ENCODE measurements around the gene SCLT1.

SCLT1 gene

DNA sequence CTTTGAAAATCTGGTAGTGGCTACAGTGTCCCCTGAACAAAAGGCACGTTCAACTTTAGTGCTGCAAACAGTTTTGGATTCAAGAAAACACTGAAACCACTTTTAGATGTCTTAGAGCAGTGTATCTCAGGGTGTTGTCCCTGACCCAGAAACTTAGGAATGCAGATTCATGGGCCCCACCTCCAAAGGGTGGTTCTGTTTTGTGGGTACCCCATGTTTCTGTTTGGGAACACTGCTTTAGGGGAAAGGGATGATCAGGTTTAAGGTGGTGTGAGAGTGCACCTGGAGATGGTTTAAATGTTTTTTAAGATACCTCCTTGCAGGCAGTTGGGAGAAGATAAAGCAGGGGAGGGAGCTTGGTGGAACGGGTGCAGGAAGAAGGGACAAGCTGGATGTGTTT, 228.2 kb downstream of the SCLT1 start:
- Histone ChIP-seq H3K36me3 (ENCODE audit: insufficient read depth, insufficient read length, low read length) (peaks cover 95% of the 10 kb centered on the region), H3K9me3 (ENCODE audit: insufficient read depth, low read length) (no peaks in the 10 kb centered on the region), H3K27me3 (ENCODE audit: insufficient read depth, insufficient read length) (no peaks in the 10 kb centered on the region), H3K4me3 (ENCODE audit: insufficient read length, low read depth) (no peak overlapping the region), H3K4me1 (ENCODE audit: insufficient read depth, insufficient read length) (peaks cover 6% of the 10 kb centered on the region), H3K9ac (ENCODE audit: insufficient read length, low read depth) (no peak overlapping the region)
- TF ChIP-seq SUZ12 (IDR thresholded peaks at IDR 0.05; ENCODE audit: extremely low read depth, insufficient read depth, insufficient read length) (no peak), YY1 (IDR thresholded peaks at IDR 0.05; ENCODE audit: insufficient read depth, insufficient read length) (no peak), ZNF274 (IDR thresholded peaks at IDR 0.05; ENCODE audit: low read depth, low read length) (no peak)
- no peak for DNase-seq (ENCODE audit: low read depth, low spot score)

DNA sequence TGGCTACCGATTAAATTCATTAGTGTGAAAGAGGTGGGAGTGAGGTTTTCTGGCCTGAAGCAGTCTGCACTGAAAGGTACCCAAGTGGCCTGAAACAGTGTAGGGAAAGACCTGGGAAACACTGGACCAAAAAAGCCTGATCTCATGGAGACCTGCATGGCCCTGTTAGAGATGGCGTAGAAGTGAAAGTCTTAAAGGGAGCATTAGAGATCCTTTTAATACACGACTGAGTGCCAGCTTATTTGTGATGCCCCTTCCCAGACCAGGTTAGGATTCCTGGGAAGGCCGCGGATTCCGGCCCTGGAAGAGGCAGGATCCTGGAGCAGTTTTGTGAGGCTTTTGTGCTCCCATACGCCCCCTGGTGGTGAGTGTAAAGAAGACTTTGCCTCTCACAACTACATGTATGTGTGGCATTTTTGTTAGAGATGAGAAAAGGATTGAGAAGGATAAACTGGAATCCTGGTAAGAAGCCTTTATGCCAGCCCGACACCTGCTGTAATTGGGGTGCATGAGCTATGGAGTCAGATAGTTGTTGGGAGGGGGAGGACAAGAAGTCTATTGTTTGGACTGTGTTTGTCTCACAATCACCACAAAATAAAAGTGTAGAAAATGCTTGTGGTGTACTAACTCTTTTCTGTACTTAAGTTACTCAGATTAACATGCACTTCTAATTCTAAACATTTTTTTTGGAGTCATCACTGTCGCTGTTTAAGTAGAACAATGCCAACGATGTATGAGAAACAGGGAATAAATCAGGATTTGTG, 229.8 kb downstream of the SCLT1 start:
- no peak for TF ChIP-seq SUZ12 (IDR thresholded peaks at IDR 0.05; ENCODE audit: extremely low read depth, insufficient read depth, insufficient read length)
- no peak for TF ChIP-seq ZNF274 (IDR thresholded peaks at IDR 0.05; ENCODE audit: low read depth, low read length)
- TF ChIP-seq YY1 (IDR thresholded peaks at IDR 0.05; ENCODE audit: insufficient read depth, insufficient read length) = no peak

DNA sequence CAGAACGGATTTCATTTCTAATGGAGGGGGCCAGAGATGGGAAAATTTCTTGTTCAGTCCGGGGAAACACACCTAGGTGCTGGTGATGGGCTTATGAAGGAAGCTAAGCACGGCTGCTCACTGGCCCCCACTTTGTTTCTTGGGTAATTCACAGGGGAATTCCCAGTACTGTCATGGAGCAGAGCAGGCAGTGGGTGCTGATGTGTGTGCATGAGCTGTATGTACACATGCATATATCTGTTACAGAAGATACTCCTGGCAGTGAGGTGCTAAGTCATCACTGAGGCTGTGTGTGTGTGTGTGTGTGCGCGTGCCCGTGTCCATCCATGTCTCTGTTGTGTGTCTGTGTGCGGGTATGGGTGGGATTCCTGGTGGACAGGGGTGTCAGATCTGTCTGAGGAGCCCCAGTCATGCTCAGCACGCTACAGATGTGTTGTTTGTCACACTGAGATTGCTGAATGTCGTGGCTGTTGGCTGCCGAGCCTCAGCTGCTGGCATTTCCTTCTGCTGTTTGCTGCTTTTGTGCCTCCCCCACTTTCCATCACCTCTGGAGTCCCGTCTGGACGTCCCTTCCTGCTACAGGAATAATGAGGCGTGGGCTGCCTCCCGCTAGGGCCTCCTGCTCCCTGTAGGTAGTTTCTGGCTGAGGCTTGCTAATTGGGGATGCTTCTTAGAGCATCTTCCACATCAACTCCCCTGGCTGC, 230.6 kb downstream of the SCLT1 start:
- peaks cover 94% of the 10 kb centered on the region for H3K36me3 ChIP-seq (ENCODE audit: insufficient read depth, insufficient read length, low read length)
- TF ChIP-seq ZNF274 (IDR thresholded peaks at IDR 0.05; ENCODE audit: low read depth, low read length) (no peak), SUZ12 (IDR thresholded peaks at IDR 0.05; ENCODE audit: extremely low read depth, insufficient read depth, insufficient read length) (no peak), YY1 (IDR thresholded peaks at IDR 0.05; ENCODE audit: insufficient read depth, insufficient read length) (no peak)
- no peak for DNase-seq (ENCODE audit: low read depth, low spot score)

More for the DNA sequence above, 229.8 kb downstream of the SCLT1 start:
- H3K9ac ChIP-seq (ENCODE audit: insufficient read length, low read depth) = no peak overlapping the region
- peaks cover 95% of the 10 kb centered on the region for H3K36me3 ChIP-seq (ENCODE audit: insufficient read depth, insufficient read length, low read length)
- no peaks in the 10 kb centered on the region for H3K27me3 ChIP-seq (ENCODE audit: insufficient read depth, insufficient read length)
- H3K4me1 ChIP-seq (ENCODE audit: insufficient read depth, insufficient read length) = peaks cover 6% of the 10 kb centered on the region
- peak; percentile 51 for DNase-seq (ENCODE audit: low read depth, low spot score)
- H3K9me3 ChIP-seq (ENCODE audit: insufficient read depth, low read length) = no peaks in the 10 kb centered on the region
- no peak overlapping the region for H3K4me3 ChIP-seq (ENCODE audit: insufficient read length, low read depth)

DNA sequence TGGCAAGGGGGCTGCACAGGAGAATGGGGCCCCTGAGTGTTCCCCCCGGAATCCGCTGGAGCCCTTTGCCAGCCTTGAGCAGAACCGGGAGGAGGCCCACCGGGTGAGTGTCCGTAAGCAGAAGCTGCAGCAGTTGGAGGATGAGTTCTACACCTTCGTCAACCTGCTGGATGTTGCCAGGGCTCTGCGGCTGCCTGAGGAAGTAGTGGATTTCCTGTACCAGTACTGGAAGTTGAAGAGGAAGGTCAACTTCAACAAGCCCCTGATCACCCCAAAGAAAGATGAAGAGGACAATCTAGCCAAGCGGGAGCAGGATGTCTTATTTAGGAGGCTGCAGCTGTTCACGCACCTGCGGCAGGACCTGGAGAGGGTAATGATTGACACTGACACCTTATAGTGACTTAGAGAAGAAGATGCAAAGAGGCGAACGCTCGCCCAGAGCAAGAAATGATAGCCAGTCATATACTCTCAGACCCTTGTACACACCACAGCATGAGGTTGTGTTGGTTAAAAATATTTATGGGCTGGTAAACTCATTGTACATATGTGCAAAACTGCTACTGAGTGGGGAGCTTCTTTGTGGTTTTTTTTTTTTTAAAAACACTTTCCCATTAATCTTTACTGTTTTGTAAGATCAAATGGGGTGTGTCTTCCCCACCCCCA, 231.4 kb downstream of the SCLT1 start:
- DNase-seq (ENCODE audit: low read depth, low spot score) = no peak
- Histone ChIP-seq H3K36me3 (ENCODE audit: insufficient read depth, insufficient read length, low read length) (peaks cover 94% of the 10 kb centered on the region), H3K27me3 (ENCODE audit: insufficient read depth, insufficient read length) (no peaks in the 10 kb centered on the region), H3K9ac (ENCODE audit: insufficient read length, low read depth) (no peak overlapping the region), H3K4me1 (ENCODE audit: insufficient read depth, insufficient read length) (peaks cover 6% of the 10 kb centered on the region), H3K9me3 (ENCODE audit: insufficient read depth, low read length) (no peaks in the 10 kb centered on the region), H3K4me3 (ENCODE audit: insufficient read length, low read depth) (no peak overlapping the region)
- TF ChIP-seq ZNF274 (IDR thresholded peaks at IDR 0.05; ENCODE audit: low read depth, low read length) (no peak), SUZ12 (IDR thresholded peaks at IDR 0.05; ENCODE audit: extremely low read depth, insufficient read depth, insufficient read length) (no peak), YY1 (IDR thresholded peaks at IDR 0.05; ENCODE audit: insufficient read depth, insufficient read length) (no peak)

More for the DNA sequence above, 230.6 kb downstream of the SCLT1 start:
- H3K9ac ChIP-seq (ENCODE audit: insufficient read length, low read depth) = peak overlapping the region; percentile 14
- H3K4me3 ChIP-seq (ENCODE audit: insufficient read length, low read depth) = no peak overlapping the region
- no peaks in the 10 kb centered on the region for H3K27me3 ChIP-seq (ENCODE audit: insufficient read depth, insufficient read length)
- no peaks in the 10 kb centered on the region for H3K9me3 ChIP-seq (ENCODE audit: insufficient read depth, low read length)
- H3K4me1 ChIP-seq (ENCODE audit: insufficient read depth, insufficient read length) = peaks cover 6% of the 10 kb centered on the region

DNA sequence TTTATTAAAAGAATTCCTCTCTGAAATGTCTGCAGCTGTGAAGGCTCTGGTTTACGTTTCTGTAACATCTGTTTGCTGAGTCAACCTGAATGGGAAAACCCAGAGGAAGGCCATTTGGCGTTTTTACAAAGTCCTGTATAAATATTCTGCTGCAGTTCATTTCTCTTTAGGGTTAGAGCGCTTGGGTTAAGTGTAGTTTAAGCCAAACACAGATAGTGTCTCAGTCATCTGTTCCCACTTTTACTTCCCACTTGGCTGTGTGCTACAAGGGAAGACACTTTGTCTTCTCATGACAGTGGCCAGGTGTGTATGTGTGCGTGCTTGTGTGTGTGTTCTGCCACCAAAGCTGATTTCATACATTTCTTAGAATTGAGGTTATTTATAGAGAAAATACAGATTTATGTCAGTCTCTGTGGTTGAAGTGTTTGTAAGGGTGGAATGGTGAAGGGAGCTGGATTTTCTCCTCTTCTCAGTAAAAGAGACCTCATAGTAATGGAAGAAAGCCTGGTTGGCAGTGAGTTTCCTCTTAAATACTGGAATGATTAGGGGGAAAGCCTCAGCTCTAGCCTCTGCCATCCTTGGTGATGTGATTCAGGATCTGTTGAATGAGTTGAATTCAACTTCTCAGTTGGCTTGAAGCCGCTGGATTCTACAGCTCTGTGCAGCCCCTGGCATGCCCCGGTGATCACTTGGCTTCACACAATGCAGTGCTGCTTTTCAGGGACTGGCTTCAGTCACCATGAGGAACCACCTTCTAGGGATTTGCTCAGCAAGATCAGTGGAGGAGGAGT, 233.3 kb downstream of the SCLT1 start:
- H3K36me3 ChIP-seq (ENCODE audit: insufficient read depth, insufficient read length, low read length) = peaks cover 94% of the 10 kb centered on the region
- DNase-seq (ENCODE audit: low read depth, low spot score) = no peak

DNA sequence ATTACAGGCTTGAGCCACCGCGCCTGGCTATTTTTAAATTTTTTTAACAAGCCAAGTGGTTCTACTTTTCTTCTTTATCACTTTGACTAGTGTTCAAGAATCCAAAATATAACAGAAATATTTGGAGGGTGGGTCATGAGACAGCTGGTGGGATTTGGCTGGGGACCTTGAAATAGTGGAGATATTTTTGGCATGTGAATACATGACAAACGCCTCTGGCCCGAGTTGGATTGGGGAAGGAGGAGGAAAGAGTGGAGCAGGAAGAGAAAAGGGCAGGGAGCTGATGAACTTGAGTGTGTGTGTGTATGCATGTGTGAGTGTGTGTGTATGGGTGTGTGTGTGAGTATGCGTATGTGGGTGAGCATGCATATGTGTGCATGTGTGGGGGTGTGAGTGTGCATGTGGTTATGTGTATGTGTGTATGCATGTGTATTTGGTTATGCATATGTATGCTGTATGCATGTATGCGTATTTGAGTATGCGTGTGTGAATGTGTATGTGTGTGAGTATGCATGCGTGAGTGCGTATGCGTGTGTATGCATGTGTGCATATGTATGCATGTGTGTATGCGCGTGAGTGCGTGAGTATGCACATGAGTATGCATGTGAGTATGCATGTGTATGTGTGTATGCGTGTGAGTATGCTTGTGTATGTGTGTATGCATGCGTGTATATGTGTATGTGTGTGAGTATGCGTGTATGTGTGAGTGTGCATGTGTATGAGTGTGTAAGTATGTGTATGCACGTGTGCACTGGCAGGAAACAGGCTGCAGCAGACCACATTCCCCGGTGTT, 234.3 kb downstream of the SCLT1 start:
- no peak overlapping the region for H3K4me3 ChIP-seq (ENCODE audit: insufficient read length, low read depth)
- no peaks in the 10 kb centered on the region for H3K27me3 ChIP-seq (ENCODE audit: insufficient read depth, insufficient read length)
- no peak overlapping the region for H3K9ac ChIP-seq (ENCODE audit: insufficient read length, low read depth)
- H3K4me1 ChIP-seq (ENCODE audit: insufficient read depth, insufficient read length) = peaks cover 6% of the 10 kb centered on the region
- peaks cover 92% of the 10 kb centered on the region for H3K36me3 ChIP-seq (ENCODE audit: insufficient read depth, insufficient read length, low read length)
- no peak for TF ChIP-seq SUZ12 (IDR thresholded peaks at IDR 0.05; ENCODE audit: extremely low read depth, insufficient read depth, insufficient read length)
- TF ChIP-seq YY1 (IDR thresholded peaks at IDR 0.05; ENCODE audit: insufficient read depth, insufficient read length) = no peak
- no peak for TF ChIP-seq ZNF274 (IDR thresholded peaks at IDR 0.05; ENCODE audit: low read depth, low read length)
- H3K9me3 ChIP-seq (ENCODE audit: insufficient read depth, low read length) = no peaks in the 10 kb centered on the region
- no peak for DNase-seq (ENCODE audit: low read depth, low spot score)

More for the DNA sequence above, 233.3 kb downstream of the SCLT1 start:
- H3K27me3 ChIP-seq (ENCODE audit: insufficient read depth, insufficient read length) = no peaks in the 10 kb centered on the region
- peaks cover 6% of the 10 kb centered on the region for H3K4me1 ChIP-seq (ENCODE audit: insufficient read depth, insufficient read length)
- TF ChIP-seq SUZ12 (IDR thresholded peaks at IDR 0.05; ENCODE audit: extremely low read depth, insufficient read depth, insufficient read length) = no peak
- no peak for TF ChIP-seq YY1 (IDR thresholded peaks at IDR 0.05; ENCODE audit: insufficient read depth, insufficient read length)
- TF ChIP-seq ZNF274 (IDR thresholded peaks at IDR 0.05; ENCODE audit: low read depth, low read length) = no peak
- H3K4me3 ChIP-seq (ENCODE audit: insufficient read length, low read depth) = no peak overlapping the region
- no peak overlapping the region for H3K9ac ChIP-seq (ENCODE audit: insufficient read length, low read depth)
- H3K9me3 ChIP-seq (ENCODE audit: insufficient read depth, low read length) = no peaks in the 10 kb centered on the region

Measured in NT2/D1 (cell line).